Activated CD8-positive, alpha-beta memory T cell treated with anti-CD3 and anti-CD28 coated beads, Interleukin-2, amount 50 U/mL, for 48 hours (primary cell): ENCODE results near the gene TFF2.

ENCODE experiments used
- DNase-seq: peaks from one replicate; pipeline ENCODE4 v3.0.0-alpha.2; 2020

The TFF2 gene

GRCh38 chr21:42383331-42383730 lies 32.5 kb upstream of the TFF2 start:
- DNase-seq = no peak

- no peak for DNase-seq
Measured at GRCh38 chr21:42382915-42383314, 32.1 kb upstream of the TFF2 start.

GRCh38 chr21:42381347-42381984 lies 30.7 kb upstream of the TFF2 start:
- DNase-seq = no peak

- DNase-seq = no peak
Measured at GRCh38 chr21:42379426-42380215, 28.8 kb upstream of the TFF2 start.

GRCh38 chr21:42378418-42378817 lies 27.6 kb upstream of the TFF2 start:
- no peak for DNase-seq

GRCh38 chr21:42377951-42378340 lies 27.2 kb upstream of the TFF2 start:
- no peak for DNase-seq

GRCh38 chr21:42377211-42377950 lies 26.6 kb upstream of the TFF2 start:
- no peak for DNase-seq

- no peak for DNase-seq
Measured at GRCh38 chr21:42376338-42376982, 25.7 kb upstream of the TFF2 start.

- DNase-seq = no peak
Measured at GRCh38 chr21:42375966-42376337, 25.2 kb upstream of the TFF2 start.

GRCh38 chr21:42375506-42375905 lies 24.7 kb upstream of the TFF2 start:
- DNase-seq = no peak

GRCh38 chr21:42374864-42375499 lies 24.2 kb upstream of the TFF2 start:
- no peak for DNase-seq

GRCh38 chr21:42374457-42374856 lies 23.7 kb upstream of the TFF2 start:
- no peak for DNase-seq

GRCh38 chr21:42373908-42374455 lies 23.2 kb upstream of the TFF2 start:
- no peak for DNase-seq

- peak; percentile 72 for DNase-seq
Measured at GRCh38 chr21:42373196-42373907, 22.6 kb upstream of the TFF2 start.

- DNase-seq = no peak
Measured at GRCh38 chr21:42370894-42371654, 20.3 kb upstream of the TFF2 start.

GRCh38 chr21:42369821-42370220 lies 19.0 kb upstream of the TFF2 start:
- no peak for DNase-seq

GRCh38 chr21:42367367-42368165 lies 16.8 kb upstream of the TFF2 start:
- DNase-seq = no peak

- DNase-seq = no peak
Measured at GRCh38 chr21:42366292-42367010, 15.7 kb upstream of the TFF2 start, which contains the start of gene TFF1. Gene TFF1 (minus strand): TSS chr21:42366535. CDS start chr21:42366495, 40 bp downstream.

GRCh38 chr21:42365770-42366169 lies 15.0 kb upstream of the TFF2 start:
- no peak for DNase-seq
